Measurements from ENCODE around the gene NRL.
A peak's percentile ranks its signal among the peaks of the same experiment; 100 is the strongest.

The NRL gene

GRCh38 chr14:24139272-24139934 is 24.7 kb upstream of the NRL start:
- Histone ChIP-seq H3K4me3 (replicated peaks; ENCODE audit: low read depth, low read length) (peak overlapping the region; percentile 74), H3K27me3 (replicated peaks; ENCODE audit: control insufficient read depth, insufficient read depth, low read length) (no peaks in the 10 kb centered on the region), H3K36me3 (ENCODE audit: control insufficient read depth, insufficient read depth, low read length) (peaks cover 22% of the 10 kb centered on the region)
- TF ChIP-seq, protein P1, sequence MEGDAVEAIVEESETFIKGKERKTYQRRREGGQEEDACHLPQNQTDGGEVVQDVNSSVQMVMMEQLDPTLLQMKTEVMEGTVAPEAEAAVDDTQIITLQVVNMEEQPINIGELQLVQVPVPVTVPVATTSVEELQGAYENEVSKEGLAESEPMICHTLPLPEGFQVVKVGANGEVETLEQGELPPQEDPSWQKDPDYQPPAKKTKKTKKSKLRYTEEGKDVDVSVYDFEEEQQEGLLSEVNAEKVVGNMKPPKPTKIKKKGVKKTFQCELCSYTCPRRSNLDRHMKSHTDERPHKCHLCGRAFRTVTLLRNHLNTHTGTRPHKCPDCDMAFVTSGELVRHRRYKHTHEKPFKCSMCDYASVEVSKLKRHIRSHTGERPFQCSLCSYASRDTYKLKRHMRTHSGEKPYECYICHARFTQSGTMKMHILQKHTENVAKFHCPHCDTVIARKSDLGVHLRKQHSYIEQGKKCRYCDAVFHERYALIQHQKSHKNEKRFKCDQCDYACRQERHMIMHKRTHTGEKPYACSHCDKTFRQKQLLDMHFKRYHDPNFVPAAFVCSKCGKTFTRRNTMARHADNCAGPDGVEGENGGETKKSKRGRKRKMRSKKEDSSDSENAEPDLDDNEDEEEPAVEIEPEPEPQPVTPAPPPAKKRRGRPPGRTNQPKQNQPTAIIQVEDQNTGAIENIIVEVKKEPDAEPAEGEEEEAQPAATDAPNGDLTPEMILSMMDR (IDR thresholded peaks at IDR 0.05; ENCODE audit: insufficient read depth, low read length, poor library complexity, severe bottlenecking): no peak
- DNase-seq (ENCODE audit: extremely low read depth, insufficient read length): no peak

GRCh38 chr14:24138396-24139271 is 23.9 kb upstream of the NRL start:
- no peak for DNase-seq (ENCODE audit: extremely low read depth, insufficient read length)
- H3K36me3 ChIP-seq (ENCODE audit: control insufficient read depth, insufficient read depth, low read length): peaks cover 16% of the 10 kb centered on the region
- TF ChIP-seq, protein P1 (IDR thresholded peaks at IDR 0.05; ENCODE audit: insufficient read depth, low read length, poor library complexity, severe bottlenecking): no peak
- no peak overlapping the region for H3K4me3 ChIP-seq (replicated peaks; ENCODE audit: low read depth, low read length)
- H3K27me3 ChIP-seq (replicated peaks; ENCODE audit: control insufficient read depth, insufficient read depth, low read length): no peaks in the 10 kb centered on the region

DNA sequence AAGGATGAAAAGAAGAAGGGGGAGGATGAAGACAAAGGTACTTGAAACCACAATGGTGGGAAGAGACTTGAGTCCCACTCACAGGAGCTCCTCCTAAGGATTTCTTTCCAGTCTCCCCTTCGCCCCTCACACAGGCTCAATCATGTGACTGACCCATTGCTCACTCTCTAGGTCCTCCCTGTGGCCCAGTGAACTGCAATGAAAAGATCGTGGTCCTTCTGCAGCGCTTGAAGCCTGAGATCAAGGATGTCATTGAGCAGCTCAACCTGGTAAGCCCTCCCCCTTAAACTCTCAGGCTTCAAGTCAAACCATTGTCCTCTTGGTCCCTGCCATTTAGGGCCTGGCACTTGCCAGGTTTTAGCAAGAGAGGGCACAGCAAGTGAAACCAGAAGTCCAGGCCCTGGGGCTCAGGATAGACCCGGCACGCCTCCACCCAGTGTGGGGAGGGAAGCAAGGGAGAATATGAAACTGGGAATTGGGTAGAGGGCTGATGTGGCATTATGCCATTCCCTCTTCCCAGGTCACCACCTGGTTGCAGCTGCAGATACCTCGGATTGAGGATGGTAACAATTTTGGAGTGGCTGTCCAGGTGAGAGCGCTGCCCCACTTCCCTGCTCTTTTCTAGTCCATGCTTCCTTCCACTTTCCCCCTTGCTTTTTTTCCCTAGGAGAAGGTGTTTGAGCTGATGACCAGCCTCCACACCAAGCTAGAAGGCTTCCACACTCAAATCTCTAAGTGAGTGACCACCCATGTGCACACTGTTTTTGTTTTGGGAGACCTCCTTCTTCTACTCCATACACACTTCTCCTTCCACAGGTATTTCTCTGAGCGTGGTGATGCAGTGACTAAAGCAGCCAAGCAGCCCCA is 23.0 kb upstream of the NRL start:
- peaks cover 14% of the 10 kb centered on the region for H3K36me3 ChIP-seq (ENCODE audit: control insufficient read depth, insufficient read depth, low read length)

DNA sequence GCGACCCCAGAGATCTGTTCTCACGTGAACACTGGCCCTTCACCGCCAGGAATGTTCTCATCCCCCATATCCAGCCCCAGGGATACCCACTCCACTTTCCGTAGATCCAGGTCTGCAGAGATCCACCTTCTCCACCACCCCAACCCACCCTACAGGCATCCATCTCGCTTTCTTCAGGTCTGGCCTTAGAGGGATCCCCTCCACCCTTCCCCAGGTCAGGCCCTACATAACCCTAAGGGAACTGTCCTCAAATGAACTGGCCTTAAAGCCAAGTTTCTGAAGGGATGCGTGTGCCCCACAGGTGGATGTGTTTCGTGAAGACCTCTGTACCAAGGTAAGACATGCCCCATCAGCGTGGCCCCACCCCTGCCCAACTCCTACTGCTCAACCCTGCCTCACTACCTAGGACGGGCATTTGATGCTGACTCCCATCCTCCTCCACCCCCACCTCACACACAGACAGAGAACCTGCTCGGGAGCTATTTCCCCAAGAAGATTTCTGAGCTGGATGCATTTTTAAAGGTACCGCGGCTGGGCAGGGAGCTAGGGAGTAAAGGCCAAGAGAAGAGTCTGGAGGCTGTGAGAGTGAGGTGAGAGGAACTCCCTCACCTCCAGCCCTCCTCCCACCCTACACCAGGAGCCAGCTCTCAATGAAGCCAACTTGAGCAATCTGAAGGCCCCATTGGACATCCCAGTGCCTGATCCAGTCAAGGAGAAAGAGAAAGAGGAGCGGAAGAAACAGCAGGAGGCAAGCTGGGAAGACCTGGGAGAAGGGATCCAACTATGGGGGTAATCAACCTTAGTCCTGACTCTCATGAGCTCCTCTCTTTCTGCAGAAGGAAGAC is 22.2 kb upstream of the NRL start:
- Histone ChIP-seq H3K27me3 (replicated peaks; ENCODE audit: control insufficient read depth, insufficient read depth, low read length) (no peaks in the 10 kb centered on the region), H3K36me3 (ENCODE audit: control insufficient read depth, insufficient read depth, low read length) (peaks cover 14% of the 10 kb centered on the region), H3K4me3 (replicated peaks; ENCODE audit: low read depth, low read length) (peak overlapping the region; percentile 87)
- TF ChIP-seq, protein P1 (IDR thresholded peaks at IDR 0.05; ENCODE audit: insufficient read depth, low read length, poor library complexity, severe bottlenecking): no peak
- no peak for DNase-seq (ENCODE audit: extremely low read depth, insufficient read length)

More for the DNA sequence above, 23.0 kb upstream of the NRL start:
- no peak overlapping the region for H3K4me3 ChIP-seq (replicated peaks; ENCODE audit: low read depth, low read length)
- TF ChIP-seq, protein P1 (IDR thresholded peaks at IDR 0.05; ENCODE audit: insufficient read depth, low read length, poor library complexity, severe bottlenecking): no peak
- no peak for DNase-seq (ENCODE audit: extremely low read depth, insufficient read length)
- H3K27me3 ChIP-seq (replicated peaks; ENCODE audit: control insufficient read depth, insufficient read depth, low read length): no peaks in the 10 kb centered on the region

Measured in GM06990 (cell line).